Keratinocyte (primary cell): ENCODE data around the gene ELP6.

Experiments used
- EZH2 ChIP-seq: IDR thresholded peaks from one replicate; pipeline ENCODE4 v1.6.1; 2012; ENCODE audit warnings: inconsistent platforms, mild to moderate bottlenecking, low read length, moderate library complexity
- TF ChIP-seq, protein P1 (sequence below), 3 experiments: IDR thresholded peaks in 1 of 3; conservative IDR thresholded peaks in 1 of 3; optimal IDR thresholded peaks in 1 of 3; 2 replicates in 2 of 3; 3 replicates in 1 of 3; pipeline versions ENCODE3 to v1.5.1; 2011; ENCODE audit warnings: low read length in 3 of 3, mild to moderate bottlenecking in 3 of 3, moderate library complexity in 2 of 3, control low read depth in 1 of 3, inconsistent platforms in 1 of 3; ENCODE audit not compliant: insufficient read depth in 2 of 3; ENCODE audit errors: extremely low read depth in 1 of 3

DNA sequence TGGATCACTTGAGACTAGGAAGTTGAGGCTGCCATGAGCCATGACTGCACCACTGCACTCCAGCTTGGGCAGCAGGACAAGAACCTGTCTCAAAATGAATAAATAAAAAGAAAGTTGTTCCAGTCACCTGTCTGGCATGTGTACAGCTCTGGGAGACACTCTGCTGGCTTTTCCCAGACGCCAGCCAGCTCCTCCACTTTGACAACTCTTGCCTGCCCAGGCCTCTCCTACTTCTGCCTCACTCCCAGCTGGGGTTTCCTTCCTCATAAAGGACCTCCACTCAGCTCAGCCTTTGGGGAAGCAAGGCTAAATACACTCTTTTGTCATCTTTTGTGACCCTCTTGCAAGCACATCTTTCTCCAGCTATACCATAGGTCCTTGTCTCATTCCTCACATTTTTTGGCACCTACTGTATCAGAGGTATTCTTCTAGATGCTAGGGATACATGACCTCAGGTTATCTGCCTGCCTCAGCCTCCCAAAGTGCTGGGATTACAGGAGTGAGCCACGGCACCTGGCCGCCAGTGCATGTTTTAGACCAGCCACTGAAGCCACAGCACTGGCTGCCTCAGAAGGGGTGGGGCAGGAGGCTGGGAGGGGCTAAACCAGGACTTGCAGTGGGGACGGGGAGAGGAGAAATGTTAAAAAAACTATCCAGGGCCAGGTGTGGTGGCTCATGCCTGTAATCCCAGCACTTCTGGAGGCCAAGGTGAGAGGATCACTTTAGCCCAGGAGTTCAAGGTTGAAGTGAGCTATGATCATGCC is 10.0 kb upstream of the ELP6 start:
- TF ChIP-seq, protein P1, sequence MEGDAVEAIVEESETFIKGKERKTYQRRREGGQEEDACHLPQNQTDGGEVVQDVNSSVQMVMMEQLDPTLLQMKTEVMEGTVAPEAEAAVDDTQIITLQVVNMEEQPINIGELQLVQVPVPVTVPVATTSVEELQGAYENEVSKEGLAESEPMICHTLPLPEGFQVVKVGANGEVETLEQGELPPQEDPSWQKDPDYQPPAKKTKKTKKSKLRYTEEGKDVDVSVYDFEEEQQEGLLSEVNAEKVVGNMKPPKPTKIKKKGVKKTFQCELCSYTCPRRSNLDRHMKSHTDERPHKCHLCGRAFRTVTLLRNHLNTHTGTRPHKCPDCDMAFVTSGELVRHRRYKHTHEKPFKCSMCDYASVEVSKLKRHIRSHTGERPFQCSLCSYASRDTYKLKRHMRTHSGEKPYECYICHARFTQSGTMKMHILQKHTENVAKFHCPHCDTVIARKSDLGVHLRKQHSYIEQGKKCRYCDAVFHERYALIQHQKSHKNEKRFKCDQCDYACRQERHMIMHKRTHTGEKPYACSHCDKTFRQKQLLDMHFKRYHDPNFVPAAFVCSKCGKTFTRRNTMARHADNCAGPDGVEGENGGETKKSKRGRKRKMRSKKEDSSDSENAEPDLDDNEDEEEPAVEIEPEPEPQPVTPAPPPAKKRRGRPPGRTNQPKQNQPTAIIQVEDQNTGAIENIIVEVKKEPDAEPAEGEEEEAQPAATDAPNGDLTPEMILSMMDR (optimal IDR thresholded peaks at IDR 0.05 in 1 of 3, IDR thresholded peaks at IDR 0.05 in 1 of 3, conservative IDR thresholded peaks at IDR 0.05 in 1 of 3; ENCODE audit: extremely low read depth in 1 of 3, insufficient read depth in 2 of 3, low read length in 3 of 3): no peak
- TF ChIP-seq EZH2: no peak
